MM.1S (cell line): ENCODE results near the gene ALKBH3.

ENCODE experiments used
- DNase-seq: peaks from one replicate; pipeline ENCODE4 v3.0.0-alpha.2; 2015
- H2AFZ ChIP-seq: fragments of 300-600 bp; sonication (generic); 2 replicates; pipeline ENCODE4 v1.6.0; 2016; ENCODE audit warnings: antibody characterized with exemption, low read length
- H3F3A ChIP-seq: fragments of 300-600 bp; sonication (generic); 2 replicates; pipeline ENCODE4 v1.6.1; 2016; ENCODE audit warnings: mild to moderate bottlenecking, antibody characterized with exemption, low read length, moderate library complexity, mixed read lengths; ENCODE audit not compliant: insufficient read depth
- H3K27ac ChIP-seq: fragments of 300-600 bp; sonication (generic); 2 replicates; pipeline ENCODE4 v1.5.1; 2016; ENCODE audit warnings: mild to moderate bottlenecking, low read length
- H3K27me3 ChIP-seq: fragments of 300-600 bp; sonication (generic); replicated peaks from 2 replicates; pipeline ENCODE4 v1.6.0; 2016; ENCODE audit warnings: low read length; ENCODE audit not compliant: insufficient read depth
- H3K36me3 ChIP-seq: fragments of 300-600 bp; sonication (generic); replicated peaks from 2 replicates; pipeline ENCODE4 v1.6.1; 2016; ENCODE audit warnings: mild to moderate bottlenecking, low read length, mixed read lengths; ENCODE audit not compliant: insufficient read depth
- H3K4me1 ChIP-seq: fragments of 300-600 bp; sonication (generic); 2 replicates; pipeline ENCODE4 v1.6.1; 2016; ENCODE audit warnings: low read length, mixed read lengths
- H3K4me2 ChIP-seq: fragments of 300-600 bp; sonication (generic); 2 replicates; pipeline ENCODE4 v1.6.0; 2016; ENCODE audit warnings: low read depth, low read length
- H3K4me3 ChIP-seq: fragments of 300-600 bp; sonication (generic); 2 replicates; pipeline ENCODE4 v1.5.1; 2016; ENCODE audit warnings: low read length, mixed read lengths
- H3K79me2 ChIP-seq: fragments of 300-600 bp; sonication (generic); 2 replicates; pipeline ENCODE4 v1.6.1; 2016; ENCODE audit warnings: mixed run types, low read length, mixed read lengths
- H3K9ac ChIP-seq: fragments of 300-600 bp; sonication (generic); 2 replicates; pipeline ENCODE4 v1.6.1; 2016; ENCODE audit warnings: low read length, mixed read lengths
- H3K9me2 ChIP-seq: fragments of 300-600 bp; sonication (generic); replicated peaks from 2 replicates; pipeline ENCODE4 v1.6.1; 2016; ENCODE audit warnings: mild to moderate bottlenecking, low read length, mixed read lengths; ENCODE audit not compliant: insufficient read depth
- H3K9me3 ChIP-seq: fragments of 300-600 bp; sonication (generic); replicated peaks from 2 replicates; pipeline ENCODE4 v1.6.1; 2016; ENCODE audit warnings: mild to moderate bottlenecking, low read length, mixed read lengths; ENCODE audit not compliant: insufficient read depth
- H4K20me1 ChIP-seq: fragments of 300-600 bp; sonication (generic); 2 replicates; pipeline ENCODE4 v1.6.1; 2016; ENCODE audit warnings: mild to moderate bottlenecking, low read length, moderate library complexity, mixed read lengths; ENCODE audit not compliant: insufficient read depth
- EZH2 ChIP-seq: fragments of 300-600 bp; sonication (generic); optimal IDR thresholded peaks from 2 replicates; pipeline ENCODE3; 2017; ENCODE audit warnings: low read depth, mild to moderate bottlenecking, antibody characterized with exemption, low read length, mixed read lengths
- EZH2phosphoT487 ChIP-seq: fragments of 300-600 bp; sonication (generic); IDR thresholded peaks from 2 replicates; pipeline ENCODE4 v1.6.1; 2018; ENCODE audit warnings: antibody characterized with exemption, low read length
- TF ChIP-seq, protein P1 (sequence below): fragments of 300-600 bp; sonication (generic); IDR thresholded peaks from 2 replicates; pipeline ENCODE4 v1.5.1; 2016; ENCODE audit warnings: antibody characterized with exemption, low read length, mixed read lengths

Gene ALKBH3

DNA sequence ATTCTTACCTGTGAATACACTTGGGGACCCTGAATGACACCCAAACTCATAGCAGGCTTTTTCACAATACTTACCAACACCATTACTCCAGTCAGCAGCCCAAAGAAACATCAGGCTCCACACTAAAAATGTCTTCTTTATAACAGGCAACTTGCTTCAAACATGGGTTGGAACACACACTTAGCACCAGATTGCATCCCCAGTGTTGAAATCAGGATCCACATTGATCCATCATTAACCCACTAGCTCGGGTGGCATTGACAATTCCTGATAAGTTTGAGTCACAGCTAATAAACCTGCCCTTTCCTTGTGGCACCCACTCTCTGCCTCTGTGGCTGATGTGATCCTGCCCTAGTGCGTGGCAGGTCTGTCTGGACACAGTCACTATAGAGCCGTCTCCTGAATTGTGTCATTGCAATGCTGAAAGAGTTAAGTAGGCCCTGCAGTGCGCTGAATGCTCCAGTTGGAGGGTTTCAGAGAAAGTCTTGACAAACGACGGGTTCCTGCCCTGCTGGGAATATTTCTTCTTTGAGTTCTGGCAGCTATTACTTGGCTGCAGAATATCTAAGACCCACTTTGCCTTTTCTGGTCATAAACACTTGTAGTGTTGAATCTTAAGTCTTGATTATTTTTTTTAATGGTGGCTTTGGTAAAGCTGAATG, 42.2 kb downstream of the ALKBH3 start:
- Histone ChIP-seq H3K4me3 (peak overlapping the region; percentile 70), H2AFZ (no peak overlapping the region), H3K36me3 (no peaks in the 10 kb centered on the region; the same call in 1 of the 2 replicates), H3K9ac (peak overlapping the region; percentile 62), H3F3A (peaks cover 35% of the 10 kb centered on the region), H3K79me2 (no peaks in the 10 kb centered on the region), H3K4me2 (peak overlapping the region; percentile 95), H3K4me1 (peaks cover 48% of the 10 kb centered on the region), H3K27ac (peak overlapping the region; percentile 95), H3K27me3 (no peaks in the 10 kb centered on the region), H4K20me1 (no peaks in the 10 kb centered on the region), H3K9me3 (no peaks in the 10 kb centered on the region), H3K9me2 (no peaks in the 10 kb centered on the region)
- no peak for TF ChIP-seq EZH2phosphoT487
- TF ChIP-seq, protein P1, sequence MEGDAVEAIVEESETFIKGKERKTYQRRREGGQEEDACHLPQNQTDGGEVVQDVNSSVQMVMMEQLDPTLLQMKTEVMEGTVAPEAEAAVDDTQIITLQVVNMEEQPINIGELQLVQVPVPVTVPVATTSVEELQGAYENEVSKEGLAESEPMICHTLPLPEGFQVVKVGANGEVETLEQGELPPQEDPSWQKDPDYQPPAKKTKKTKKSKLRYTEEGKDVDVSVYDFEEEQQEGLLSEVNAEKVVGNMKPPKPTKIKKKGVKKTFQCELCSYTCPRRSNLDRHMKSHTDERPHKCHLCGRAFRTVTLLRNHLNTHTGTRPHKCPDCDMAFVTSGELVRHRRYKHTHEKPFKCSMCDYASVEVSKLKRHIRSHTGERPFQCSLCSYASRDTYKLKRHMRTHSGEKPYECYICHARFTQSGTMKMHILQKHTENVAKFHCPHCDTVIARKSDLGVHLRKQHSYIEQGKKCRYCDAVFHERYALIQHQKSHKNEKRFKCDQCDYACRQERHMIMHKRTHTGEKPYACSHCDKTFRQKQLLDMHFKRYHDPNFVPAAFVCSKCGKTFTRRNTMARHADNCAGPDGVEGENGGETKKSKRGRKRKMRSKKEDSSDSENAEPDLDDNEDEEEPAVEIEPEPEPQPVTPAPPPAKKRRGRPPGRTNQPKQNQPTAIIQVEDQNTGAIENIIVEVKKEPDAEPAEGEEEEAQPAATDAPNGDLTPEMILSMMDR, result no peak
- TF ChIP-seq EZH2, result no peak
- DNase-seq, result no peak

DNA sequence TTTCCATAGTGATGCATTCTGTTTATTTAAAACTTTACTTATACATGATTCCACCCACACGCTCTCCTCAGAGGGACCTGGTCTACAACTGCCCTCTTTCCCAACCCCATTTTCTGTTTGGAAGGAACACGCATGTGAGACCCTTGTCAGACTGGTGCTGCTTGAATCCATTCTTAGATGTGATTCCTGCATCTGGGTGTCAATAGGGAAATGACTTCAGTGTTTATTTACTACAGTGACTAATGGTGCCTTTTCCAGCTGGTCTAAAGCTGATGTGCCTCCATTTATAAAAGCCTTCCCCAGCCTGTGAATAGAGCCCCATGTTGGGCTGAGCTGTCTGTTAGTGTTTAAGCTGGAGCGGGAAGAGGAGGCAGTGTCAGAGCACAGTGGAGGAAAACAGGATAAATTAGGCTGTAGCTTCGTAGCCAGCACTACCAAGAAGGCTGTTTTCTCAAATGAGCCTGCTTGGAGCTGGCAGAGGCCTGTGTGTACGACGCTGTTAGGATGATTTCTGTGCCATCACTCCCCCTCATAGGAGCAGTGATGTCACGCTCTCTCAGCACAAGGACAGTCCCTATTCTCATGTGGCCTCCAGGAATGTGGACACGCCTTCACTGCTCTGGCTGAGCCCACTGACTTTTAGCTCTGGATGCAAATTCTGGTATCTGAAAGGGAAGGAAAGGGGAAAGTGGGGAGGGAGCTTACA, 42.9 kb downstream of the ALKBH3 start:
- H3K36me3 ChIP-seq, result no peaks in the 10 kb centered on the region; the same call in 1 of the 2 replicates
- no peaks in the 10 kb centered on the region for H4K20me1 ChIP-seq
- H3K79me2 ChIP-seq, result no peaks in the 10 kb centered on the region
- DNase-seq, result peak; percentile 3
- no peak overlapping the region for H2AFZ ChIP-seq
- no peaks in the 10 kb centered on the region for H3K9me3 ChIP-seq
- no peak overlapping the region for H3K9ac ChIP-seq
- no peaks in the 10 kb centered on the region for H3K9me2 ChIP-seq
- no peak overlapping the region for H3K4me3 ChIP-seq
- H3K4me1 ChIP-seq, result peaks cover 41% of the 10 kb centered on the region
- H3K4me2 ChIP-seq, result no peak overlapping the region
- no peak overlapping the region for H3K27ac ChIP-seq
- H3F3A ChIP-seq, result peaks cover 35% of the 10 kb centered on the region
- TF ChIP-seq, protein P1, result no peak
- no peaks in the 10 kb centered on the region for H3K27me3 ChIP-seq

DNA sequence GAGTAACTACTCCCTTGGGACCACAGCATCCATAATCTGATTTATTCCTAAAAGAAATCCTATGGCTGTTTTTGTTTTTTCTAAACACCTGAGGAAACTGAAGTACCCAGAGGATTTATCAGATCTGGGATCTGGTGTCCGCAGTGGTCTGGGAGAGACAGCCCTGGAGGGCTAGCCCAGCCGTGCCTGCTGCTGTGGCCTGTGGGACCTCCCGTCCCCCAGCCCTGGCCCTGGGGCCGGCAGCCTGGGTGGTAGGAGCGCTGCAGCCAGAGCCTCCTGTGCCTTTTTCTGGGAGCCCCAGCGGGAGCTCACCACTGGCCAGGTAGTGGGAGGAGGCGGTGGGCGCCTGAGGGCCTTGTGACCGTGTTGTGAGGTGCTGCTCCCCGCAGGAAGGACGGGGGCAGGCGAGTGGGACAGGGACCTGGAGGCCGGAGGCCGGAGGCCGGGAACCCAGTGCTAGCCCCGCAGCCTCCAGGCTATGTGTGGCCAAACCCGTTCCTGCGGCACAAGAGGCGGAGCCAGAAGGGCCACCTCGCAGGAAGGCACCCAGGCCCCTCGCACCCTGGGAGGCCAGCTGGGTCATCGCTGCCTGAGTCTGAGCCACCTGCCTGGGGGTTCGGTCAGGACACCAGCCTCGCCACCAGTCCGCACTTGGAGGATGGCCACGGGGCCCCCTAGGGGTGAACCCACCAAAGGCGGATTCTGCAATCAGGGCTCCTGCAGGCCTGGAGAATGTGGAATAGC, 43.7 kb downstream of the ALKBH3 start:
- no peaks in the 10 kb centered on the region; the same call in 1 of the 2 replicates for H3K36me3 ChIP-seq
- TF ChIP-seq EZH2phosphoT487, result no peak
- TF ChIP-seq, protein P1, result no peak; the same call in 1 of the 2 replicates
- TF ChIP-seq EZH2, result no peak

More for the DNA sequence above, 43.7 kb downstream of the ALKBH3 start:
- H3F3A ChIP-seq, result peaks cover 35% of the 10 kb centered on the region
- H3K9me2 ChIP-seq, result no peaks in the 10 kb centered on the region
- DNase-seq, result no peak
- peaks cover 34% of the 10 kb centered on the region for H3K4me1 ChIP-seq
- H3K4me3 ChIP-seq, result no peak overlapping the region
- H3K4me2 ChIP-seq, result no peak overlapping the region
- no peaks in the 10 kb centered on the region for H4K20me1 ChIP-seq
- H3K27me3 ChIP-seq, result no peaks in the 10 kb centered on the region
- no peak overlapping the region for H3K27ac ChIP-seq
- H3K9ac ChIP-seq, result no peak overlapping the region
- no peaks in the 10 kb centered on the region for H3K79me2 ChIP-seq
- H2AFZ ChIP-seq, result no peak overlapping the region
- no peaks in the 10 kb centered on the region for H3K9me3 ChIP-seq
